ENCODE measurements around the gene SORCS1. TPM values are rescaled to one million over a fixed set of nuclear protein-coding genes. Genes with fewer than 3 reads are reported as not detected.

SORCS1 gene
- total and polyA plus RNA-seq, 2 experiments from 2014 or later: 2.9 to 8.9 TPM

GRCh38 chr10:106819490-106819889 is 345.0 kb downstream of the SORCS1 start:
- Mint-ChIP-seq H3K27ac (no peak overlapping the region), H3K4me3 (no peak overlapping the region), H3K27me3 (ENCODE audit: insufficient read depth, low read depth, poor library complexity) (peaks cover 1% of the 10 kb centered on the region), H3K4me1 (peaks cover 3% of the 10 kb centered on the region), H3K36me3 (ENCODE audit: low read depth) (no peaks in the 10 kb centered on the region), H3K9me3 (no peaks in the 10 kb centered on the region)
- H3K4me3 ChIP-seq: no peak overlapping the region
- H3K27me3 ChIP-seq (ENCODE audit: insufficient read depth): no peaks in the 10 kb centered on the region
- TF ChIP-seq STAT1 (IDR thresholded peaks at IDR 0.05; ENCODE audit: unreplicated experiment) (no peak), ZNF331 (CRISPR knock-in tag; IDR thresholded peaks at IDR 0.05; ENCODE audit: low read depth) (no peak), CTCF (conservative IDR thresholded peaks at IDR 0.05; ENCODE audit: low read depth in 2 of 2) (no peak), EZH2phosphoT487 (IDR thresholded peaks at IDR 0.05; ENCODE audit: unreplicated experiment) (no peak), NANOG (IDR thresholded peaks at IDR 0.05; ENCODE audit: borderline replicate concordance) (no peak), ZNF462 (CRISPR knock-in tag; IDR thresholded peaks at IDR 0.05) (no peak), JUNB (IDR thresholded peaks at IDR 0.05; ENCODE audit: unreplicated experiment) (no peak), CREB1 (CRISPR knock-in tag; IDR thresholded peaks at IDR 0.05; ENCODE audit: low read depth) (no peak), EZH2 (IDR thresholded peaks at IDR 0.05; ENCODE audit: low read depth, unreplicated experiment) (no peak)
- no peak for ATAC-seq
- DNase-seq (ENCODE audit: low spot score): no peak
- no peaks in the 10 kb centered on the region for H3F3A ChIP-seq (replicated peaks; ENCODE audit: low read depth)
- H4K20me1 ChIP-seq (replicated peaks; ENCODE audit: insufficient read depth): no peaks in the 10 kb centered on the region
- no peak overlapping the region for H3K4me2 ChIP-seq
- H3K36me3 ChIP-seq (ENCODE audit: insufficient read depth): no peaks in the 10 kb centered on the region
- H3K9me2 ChIP-seq (ENCODE audit: insufficient read depth): no peaks in the 10 kb centered on the region
- H2AFZ ChIP-seq: no peak overlapping the region
- no peaks in the 10 kb centered on the region for H3K4me1 ChIP-seq (ENCODE audit: insufficient read depth)
- no peak overlapping the region for H3K27ac ChIP-seq (ENCODE audit: low read depth)
- no peaks in the 10 kb centered on the region for H3K79me2 ChIP-seq (replicated peaks; ENCODE audit: insufficient read depth)

Data from GM23338 (cell line).